ENCODE measurements around the gene MBOAT2.
"Not testable (repeated sequence)": the region's sequence is repeated elsewhere in the genome, so short reads cannot be mapped to it uniquely, and the experiment has no call there.

MBOAT2 gene

DNA sequence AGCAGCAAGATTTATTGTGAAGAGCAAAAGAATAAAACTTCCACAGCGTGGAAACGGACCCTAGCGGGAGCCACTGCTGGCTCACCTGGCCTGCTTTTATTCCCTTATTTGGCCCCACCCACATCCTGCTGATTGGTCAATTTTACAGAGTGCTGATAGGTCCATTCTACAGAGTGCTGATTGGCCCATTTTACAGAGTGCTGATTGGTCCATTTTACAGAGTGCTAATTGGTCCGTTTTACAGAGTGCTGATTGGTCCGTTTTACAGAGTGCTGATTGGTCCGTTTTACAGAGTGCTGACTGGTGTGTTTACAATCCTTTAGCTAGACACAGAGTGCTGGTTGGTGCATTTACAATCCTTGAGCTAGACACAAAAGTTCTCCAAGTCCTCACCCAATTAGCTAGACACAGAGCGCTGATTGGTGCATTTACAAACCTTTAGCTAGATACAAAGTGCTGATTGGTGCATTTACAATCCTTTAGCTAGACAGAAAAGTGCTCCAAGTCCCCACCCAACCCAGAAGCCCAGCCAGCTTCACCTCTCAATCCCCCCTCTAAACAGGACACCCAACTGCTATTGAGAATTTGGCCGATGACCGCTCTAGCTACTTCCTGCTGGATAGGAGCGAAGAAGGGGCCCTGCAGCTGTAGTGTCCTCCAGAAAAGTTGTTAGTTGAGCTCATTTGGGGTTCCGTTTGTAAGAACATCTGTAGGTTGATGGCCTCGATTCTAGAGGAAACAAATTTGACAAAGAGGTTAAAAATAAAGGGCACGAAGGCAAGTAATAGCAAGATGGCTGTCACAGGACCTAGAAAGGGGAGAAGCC lies 108.2 kb downstream of the MBOAT2 start:
- DNase-seq (ENCODE audit: low read depth) = not testable (repeated sequence)

DNA sequence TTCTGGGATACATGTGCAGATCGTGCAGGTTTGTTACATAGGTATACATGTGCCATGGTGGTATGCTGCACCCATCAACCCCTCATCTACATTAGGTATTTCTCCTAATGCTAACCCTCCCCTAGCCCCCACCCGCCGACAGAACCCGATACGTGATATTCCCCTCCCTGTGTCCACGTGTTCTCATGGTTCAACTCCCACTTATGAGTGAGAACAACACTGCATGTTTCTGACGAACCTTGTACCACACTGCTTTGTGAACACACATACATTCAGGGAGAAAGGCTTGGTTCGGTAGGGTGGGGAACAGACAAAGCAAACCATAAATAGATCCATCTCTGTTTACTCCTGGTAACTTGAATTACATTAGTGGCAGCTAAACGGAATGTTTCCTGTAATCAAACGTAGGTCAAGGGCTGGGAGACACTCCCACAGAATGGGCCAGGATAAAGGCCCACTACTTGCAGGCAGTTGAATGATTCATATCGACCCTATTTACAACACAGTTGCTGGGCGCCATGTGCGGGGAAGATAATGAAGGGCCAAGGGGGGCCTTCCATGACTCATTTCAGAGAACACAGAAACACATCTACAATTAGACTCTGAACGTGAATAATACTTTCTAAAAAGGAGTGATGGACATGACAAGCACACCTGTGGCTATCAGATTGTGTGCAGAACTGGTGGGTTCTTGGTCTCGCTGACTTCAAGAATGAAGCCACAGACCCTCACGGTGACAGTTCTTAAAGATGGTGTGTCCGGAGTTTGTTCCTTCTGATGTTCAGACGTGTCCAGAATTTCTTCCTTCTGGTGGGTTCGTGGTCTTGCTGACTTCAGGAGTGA lies 109.3 kb downstream of the MBOAT2 start:
- no peak for DNase-seq (ENCODE audit: low read depth)

DNA sequence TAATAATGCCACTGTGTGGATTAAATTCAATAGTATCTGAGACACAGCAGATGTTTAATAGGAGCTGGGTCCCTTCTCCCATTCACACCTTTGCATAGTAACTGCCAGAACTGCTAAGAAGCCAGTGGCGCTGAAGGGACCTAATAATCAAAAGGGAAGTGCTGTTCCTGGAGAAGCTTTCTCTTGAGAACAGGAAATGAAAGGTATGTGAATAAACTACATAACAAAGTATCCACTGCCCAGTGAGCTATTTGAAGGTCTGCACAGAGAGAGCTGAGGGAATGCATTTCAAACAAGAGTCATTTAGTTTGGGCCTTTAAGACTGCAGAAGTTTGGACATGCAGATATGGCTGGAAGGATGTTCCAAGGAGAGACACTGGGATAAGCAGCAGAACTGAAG lies 110.0 kb downstream of the MBOAT2 start:
- DNase-seq (ENCODE audit: low read depth) = no peak

DNA sequence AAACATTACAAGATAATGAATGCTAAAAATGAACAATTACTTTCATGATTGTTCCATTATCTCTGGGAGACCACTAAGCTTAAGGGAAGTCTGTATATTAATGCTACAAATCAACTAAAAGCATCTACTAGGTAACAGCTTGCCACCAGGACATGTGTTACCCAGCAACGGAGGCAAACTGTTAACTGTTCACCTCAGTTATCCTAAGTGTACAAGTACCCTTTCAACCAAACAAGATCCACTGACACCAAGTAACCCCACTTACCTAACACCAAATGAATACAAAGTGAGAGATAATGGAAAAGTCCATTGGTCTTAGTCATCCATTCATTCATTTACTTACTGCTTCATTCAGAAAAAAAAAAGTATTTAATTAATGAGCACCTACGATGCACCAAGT lies 111.4 kb downstream of the MBOAT2 start:
- no peak for DNase-seq (ENCODE audit: low read depth)

DNA sequence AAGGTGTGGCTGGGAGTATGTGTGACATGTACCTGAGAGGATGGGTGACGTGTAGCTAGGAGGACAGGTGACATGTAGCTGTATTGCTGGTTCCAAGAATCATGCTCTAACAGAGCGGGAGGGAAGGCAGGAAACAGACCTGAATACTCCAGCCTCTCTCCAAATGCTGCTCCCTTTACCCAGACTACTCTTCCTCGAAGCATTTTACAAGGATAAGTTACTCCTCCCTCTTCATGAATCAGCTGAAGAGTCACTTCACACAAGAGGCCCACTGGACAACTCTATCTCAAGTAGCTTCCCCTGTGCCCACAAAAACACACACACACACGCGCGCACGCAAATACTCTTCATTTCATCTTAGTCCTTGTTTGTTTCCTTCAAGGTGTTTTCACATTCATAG lies 113.5 kb downstream of the MBOAT2 start:
- no peak for DNase-seq (ENCODE audit: low read depth)

DNA sequence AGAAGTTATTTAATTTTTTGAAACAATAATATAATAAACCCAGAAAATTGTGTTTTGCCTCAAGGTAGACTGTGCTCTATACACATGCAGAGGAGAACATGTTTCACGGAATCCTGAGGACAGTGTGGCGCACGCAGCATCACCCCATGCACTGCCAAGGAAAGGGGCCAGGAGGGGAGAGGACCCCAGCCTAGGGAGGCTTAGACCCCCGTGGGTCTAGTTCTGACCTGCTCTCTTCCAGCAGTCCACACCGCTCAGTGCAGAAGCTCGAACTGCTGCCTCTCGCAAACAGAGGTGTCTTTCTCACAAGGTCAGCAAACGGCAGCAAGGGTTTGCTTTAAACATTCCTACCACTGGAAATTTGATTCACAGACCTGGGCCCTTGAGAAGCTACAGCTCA lies 114.5 kb downstream of the MBOAT2 start:
- no peak for DNase-seq (ENCODE audit: low read depth)

DNA sequence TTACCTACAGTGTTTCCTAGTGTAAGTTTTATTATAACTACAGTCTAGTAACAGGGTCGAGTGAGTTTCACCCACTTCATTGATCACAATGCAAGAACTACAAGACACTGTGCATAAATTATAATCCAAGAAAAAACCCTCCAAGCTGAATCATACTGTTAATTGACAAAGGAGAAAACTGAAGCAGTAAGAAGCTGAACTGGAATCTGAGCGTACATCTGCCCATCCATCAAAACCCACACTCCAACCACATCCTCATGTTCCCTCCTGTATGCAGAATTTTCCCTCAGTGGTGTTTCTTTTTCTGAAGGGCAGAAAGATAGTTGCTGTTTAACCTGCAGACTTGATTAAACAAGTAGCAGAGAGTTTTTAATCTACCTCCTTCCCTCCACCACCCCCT lies 116.6 kb downstream of the MBOAT2 start:
- DNase-seq (ENCODE audit: low read depth) = no peak

DNA sequence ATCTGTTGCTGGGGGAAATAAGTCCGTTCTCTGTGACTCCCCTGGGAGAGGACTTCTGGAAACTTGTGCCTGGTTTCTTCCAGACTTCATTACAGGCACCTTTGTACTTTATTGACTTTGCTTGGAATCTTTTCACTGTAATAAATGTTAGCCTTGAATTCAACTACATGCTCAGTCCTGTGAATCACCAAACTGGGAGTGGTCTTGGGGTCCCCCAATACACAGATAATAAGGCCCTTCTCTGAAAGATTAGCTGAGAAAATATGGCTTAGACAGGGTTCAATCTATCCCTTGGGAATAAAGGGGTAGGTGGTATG lies 117.3 kb downstream of the MBOAT2 start:
- no peak for DNase-seq (ENCODE audit: low read depth)

DNA sequence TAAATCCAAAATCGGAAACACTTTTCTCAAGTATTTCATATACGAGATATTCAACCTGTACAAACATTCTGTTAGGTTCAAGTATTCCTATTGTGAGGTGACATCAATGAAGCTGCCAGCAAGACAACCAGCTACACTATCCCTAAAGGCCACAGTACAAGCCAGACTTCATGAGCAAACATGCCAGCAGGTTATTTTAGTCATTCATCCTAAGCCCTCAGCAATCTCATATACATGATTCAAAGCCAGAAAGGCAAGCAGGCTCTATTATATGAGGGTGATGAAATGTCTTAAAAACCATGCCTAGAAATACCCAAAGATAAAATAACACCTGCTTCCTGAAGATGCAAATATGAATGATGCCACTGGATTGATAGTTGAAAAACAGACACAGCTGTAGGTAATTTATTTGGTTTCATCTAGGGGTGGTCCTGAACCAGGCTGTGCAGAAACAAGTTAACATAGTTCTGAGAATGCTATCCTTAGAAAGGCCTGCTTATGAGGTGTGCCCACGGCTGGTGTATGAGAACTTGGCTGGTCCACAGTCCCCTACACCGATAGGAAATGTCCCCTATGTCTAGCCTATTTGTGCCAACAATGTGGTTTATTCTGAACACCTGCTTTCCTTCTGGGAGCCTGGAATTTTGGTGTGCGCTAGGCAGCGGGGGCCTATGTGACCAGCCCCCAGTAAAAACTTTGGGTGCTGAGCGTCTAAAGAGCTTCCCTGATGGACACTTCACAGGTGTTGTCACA lies 117.9 kb downstream of the MBOAT2 start:
- no peak for DNase-seq (ENCODE audit: low read depth)

DNA sequence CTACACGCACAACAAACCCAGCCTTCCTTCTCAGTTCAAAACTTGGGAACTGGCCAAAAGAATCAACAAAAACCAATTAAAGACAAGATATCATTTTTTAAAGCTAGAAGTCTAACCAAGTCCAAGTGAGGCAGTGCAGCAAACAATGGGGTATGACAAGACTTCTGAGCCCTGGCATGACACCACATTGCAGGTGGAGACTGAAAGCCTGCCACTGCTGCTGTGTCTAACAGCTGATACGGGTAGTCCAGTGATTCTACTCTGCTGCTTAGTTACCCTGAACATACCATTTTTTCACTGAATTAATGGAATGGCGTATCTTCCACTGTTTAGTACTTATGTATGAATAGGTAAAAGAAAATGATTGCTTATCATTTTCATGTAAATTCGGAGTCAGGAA lies 118.7 kb downstream of the MBOAT2 start:
- DNase-seq (ENCODE audit: low read depth) = no peak

DNA sequence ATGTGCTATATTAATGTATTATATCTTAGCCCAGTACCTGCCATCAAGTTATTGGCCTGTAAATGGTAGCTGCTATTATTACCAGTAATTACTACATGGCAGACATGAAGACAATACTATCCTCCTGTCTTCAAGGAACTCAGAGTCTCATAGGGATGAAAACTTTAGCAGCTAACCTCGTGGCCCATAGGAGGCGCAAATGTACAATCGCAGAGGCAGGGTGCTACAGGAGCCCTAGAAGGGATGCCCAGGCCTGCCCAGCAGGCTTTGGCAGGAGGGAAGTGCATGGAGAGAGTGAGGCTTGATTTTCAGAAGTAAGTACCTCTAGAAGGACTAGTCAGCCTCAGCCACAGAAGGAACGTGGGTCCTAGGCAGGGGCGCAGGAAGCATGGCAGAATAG lies 121.4 kb downstream of the MBOAT2 start:
- no peak for DNase-seq (ENCODE audit: low read depth)

DNA sequence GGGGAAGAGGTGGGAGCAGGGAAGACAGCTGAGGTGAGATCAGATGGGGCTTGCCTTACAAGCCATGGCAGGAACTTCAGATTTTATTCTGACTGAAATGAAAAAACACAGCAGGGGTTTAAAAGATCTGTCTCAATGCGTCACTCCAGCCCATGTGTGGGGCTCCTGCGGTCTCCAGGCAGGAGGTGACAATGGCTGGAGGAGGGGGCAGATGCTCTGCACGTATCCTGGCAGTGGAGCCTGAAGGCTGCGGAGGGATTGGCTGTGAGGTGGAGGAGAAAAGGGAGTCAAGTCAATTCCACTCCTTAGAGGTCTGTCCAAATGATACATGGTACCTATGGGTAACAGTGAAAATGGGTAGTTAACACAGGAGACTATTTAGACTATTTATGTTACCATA lies 125.6 kb downstream of the MBOAT2 start:
- DNase-seq (ENCODE audit: low read depth) = no peak

DNA sequence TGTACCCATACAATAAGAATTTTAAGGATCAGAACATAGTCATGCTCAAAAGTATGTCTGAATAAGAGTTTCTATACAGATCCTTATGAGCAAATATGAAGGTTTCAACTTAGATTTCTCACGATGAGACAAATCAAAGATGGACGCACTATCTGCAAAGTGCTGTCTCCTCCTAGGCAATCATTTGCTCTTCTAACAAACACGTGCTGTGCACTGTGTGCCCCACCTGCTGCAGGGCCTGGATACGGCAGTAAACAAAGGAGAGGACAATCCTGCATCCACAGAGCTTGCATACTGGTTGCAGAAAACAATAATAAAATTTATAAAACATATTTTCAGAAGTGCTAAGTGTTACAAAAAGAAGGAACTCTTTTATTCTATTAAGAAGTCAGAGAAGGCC lies 126.2 kb downstream of the MBOAT2 start:
- DNase-seq (ENCODE audit: low read depth) = no peak

DNA sequence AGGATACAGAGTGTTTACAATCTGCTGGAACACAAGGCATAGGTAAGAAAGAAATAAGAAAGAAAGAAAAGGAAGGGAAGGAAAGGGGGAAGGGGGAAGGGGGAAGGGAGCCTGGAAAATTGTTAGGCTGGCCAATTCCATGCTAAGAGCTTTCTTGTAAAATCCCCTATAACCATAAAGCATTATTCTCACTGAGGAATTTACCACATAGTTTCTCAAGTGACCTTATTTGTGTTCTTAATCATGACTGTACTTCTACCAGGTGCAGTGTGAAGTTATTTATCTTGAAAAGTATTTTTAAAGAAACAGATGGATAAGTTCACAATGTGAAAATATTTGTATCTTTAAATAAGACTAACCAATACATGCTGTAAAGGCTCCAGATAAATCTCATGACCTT lies 126.9 kb downstream of the MBOAT2 start:
- no peak for DNase-seq (ENCODE audit: low read depth)

DNA sequence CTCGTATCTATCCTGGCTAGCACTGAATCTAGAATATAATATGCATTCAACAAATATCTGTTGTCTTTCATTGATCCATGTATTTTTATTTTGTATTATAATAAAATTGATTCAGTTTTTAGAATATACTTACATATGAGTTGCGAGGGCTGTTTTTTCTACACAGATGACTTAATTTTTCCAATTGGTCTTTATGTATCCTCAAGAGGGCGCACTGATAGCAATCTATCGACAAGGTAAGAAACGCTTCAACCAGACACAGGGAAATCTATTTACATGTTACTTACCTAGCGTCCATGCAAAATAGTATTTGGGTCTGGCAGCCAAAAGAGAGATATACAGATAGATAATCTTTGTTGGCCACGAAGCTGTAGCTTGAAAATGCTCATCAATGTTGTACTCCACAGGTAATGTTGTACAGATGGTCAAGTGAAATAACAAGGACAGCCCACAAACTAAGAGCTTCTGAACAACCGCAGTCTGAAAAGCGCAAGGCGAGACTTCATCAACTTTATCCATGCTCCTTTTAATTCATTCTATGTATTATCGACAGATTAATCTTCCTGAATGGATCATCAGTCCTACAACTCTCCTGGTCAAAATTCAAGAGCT lies 130.6 kb downstream of the MBOAT2 start:
- no peak for DNase-seq (ENCODE audit: low read depth)

DNA sequence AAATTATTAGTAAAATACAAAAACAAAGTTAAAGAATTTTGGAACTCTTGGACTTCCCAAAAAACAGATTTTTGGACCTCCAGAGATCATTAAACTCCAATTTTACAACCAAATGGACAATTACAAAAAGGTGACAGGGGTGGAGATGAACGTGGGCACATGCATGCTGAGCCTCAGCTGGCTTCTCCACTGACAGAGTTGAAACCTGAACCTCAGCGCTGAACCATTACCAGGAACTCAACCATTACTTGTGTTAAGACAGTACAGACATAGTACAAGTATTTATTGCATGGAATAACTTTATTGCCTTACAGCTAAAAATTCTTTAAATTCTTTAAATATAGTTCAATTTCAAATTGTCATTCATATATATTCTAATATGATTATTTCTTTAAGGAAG lies 133.0 kb downstream of the MBOAT2 start:
- DNase-seq (ENCODE audit: low read depth) = no peak

DNA sequence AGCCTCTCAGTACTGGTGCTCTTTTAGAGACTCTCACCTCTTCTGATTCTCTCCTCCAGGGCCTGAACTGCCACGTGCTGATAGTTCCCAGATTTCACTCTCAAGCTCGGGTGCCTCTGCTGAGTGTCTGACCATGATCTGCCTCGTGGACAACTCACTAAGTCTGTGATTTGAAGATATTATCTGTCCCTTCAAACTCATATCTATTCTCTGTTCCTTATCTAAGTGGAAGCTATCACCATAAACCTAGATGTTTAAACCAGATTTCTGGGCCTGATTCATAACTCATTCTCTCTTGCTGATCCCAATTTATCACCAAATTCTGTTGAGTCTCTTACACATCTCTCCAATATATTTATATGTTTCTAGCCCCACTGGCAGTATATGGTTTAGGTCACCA lies 136.1 kb downstream of the MBOAT2 start:
- DNase-seq (ENCODE audit: low read depth) = no peak

DNA sequence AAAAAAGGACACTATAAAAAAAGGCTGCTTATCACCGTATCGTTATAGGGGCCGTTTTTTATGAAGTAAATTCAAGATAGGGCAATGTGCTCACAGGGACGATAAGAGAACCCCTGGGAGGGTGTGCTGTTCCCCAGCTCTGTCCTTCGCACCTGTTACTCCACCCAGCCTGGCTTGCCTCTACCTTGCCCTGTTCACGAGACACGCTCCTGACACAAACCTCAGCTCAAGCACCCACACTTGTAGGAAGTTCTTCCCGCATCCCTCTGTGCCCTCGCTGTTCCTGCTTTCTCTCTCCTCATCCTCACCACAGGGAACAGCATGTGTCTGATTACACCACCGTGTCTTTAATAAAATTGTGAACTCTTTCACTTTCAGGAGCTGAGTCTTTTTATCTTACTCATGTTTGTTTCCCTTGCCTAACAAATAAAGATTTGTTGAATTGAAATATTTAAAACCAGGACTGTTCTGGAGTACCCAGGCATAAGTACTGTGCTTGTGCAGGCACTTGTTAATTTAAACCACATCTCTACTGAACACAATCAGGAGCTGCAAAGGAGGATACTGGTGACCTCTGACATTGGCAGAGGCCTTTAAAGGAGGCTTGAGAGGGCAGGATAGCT lies 140.0 kb downstream of the MBOAT2 start:
- no peak for DNase-seq (ENCODE audit: low read depth)

DNA sequence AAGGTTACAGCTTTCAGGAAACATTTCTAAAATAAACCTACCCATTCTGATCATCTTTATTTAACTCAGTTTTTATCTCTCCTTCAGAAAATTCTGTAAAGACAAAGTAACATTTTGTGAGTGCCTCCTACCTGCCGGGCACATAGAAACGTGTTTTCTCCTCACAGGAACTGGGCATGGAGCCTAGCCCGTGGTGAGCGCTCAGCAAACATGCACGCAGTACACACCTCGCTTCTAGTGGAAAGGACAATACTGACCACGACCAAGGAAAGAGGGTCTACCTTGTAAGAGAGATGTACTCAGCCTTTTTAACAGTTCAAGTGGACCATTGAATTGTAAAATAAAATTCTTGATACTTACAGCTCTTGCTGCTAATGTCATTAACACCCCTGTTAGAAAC lies 141.3 kb downstream of the MBOAT2 start:
- DNase-seq (ENCODE audit: low read depth) = no peak

DNA sequence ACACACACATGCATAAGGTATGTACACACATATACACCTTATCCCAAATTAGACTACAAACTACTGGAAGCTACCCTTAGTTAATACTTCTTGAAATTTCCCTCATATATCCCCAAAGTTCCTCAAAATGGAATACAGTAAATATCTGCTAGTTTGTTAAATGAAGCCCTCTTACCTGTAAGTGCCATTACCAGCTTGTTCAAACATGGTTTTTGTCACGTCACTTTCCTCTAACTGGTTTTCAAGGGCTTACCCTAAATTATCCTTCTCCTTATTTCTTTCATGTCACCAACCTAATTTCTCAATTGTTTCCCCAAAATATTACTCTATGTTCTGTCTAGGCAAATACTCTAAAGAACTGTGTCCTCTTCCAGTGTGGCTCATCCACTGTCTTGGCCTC lies 141.7 kb downstream of the MBOAT2 start:
- no peak for DNase-seq (ENCODE audit: low read depth)

DNA sequence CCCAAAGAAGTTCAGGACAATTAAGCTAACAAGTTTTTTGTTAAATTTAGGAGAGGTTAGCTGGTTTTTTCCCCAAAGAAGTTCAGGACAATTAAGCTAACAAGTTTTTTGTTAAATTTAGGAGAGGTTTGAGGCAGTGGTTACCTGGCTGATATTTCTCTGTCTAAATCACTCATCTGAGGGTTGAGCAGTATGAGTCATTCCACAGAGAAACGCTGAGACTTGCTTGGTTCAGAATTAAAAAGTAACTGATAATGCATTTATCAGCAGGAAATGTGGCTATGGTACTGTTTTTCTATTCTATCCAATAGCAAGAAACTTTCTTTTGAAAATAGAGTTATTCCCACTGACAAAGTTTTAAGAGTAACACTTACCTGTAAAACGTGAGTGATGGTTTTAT lies 143.2 kb downstream of the MBOAT2 start:
- DNase-seq (ENCODE audit: low read depth) = no peak

DNA sequence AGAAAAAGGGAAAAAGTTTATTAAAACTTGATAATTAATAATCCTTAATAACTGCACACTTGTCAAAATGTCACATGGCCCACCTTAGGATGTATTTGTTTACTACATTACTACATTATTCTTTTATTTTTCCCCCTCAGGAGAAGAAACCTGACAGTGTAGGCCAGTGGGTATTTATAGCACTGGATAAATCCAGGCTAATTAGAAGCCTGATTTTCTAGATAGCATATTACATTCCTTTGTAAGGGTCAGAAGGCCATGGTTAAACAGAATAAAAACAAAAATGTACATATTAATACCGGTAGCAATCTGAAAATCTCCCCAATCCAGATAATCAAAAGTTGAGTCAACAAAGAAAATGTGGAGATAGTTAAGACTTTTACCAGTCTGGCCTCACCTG lies 144.6 kb downstream of the MBOAT2 start:
- DNase-seq (ENCODE audit: low read depth) = no peak

Measured in T-helper 22 cell (primary cell).